Endothelial cell of umbilical vein (primary cell): ENCODE results near the gene ENOPH1. TPM values are rescaled to one million over a fixed set of nuclear protein-coding genes. Genes with fewer than 3 reads are reported as not detected.

Experiments used
- BruUV-seq: library from RNA; stranded (reverse); fragments of 400-500 nt; replicated peaks from 2 replicates; lab custom pipeline; 2021; lab: Mats Ljungman, UMichigan
- CTCF ChIA-PET: fragments of 300-600, 350-600 bp; sonication (Branson Sonifier 250); formaldehyde crosslinking; loops from one replicate; lab custom pipeline; 2021; ENCODE audit warnings: antibody characterized with exemption, inconsistent platforms; lab: Charles Lee
- POLR2A ChIA-PET: fragments of 300-600, 350-600 bp; sonication (Branson Sonifier 250); formaldehyde crosslinking; loops from one replicate; lab custom pipeline; 2021; ENCODE audit warnings: antibody characterized with exemption, inconsistent platforms; lab: Charles Lee
- DNase-seq: peaks from one replicate; pipeline ENCODE4 v3.0.0-alpha.2; 2011; ENCODE audit warnings: low read depth, low spot score
- FAIRE-seq: peaks from 2 replicates; lab custom pipeline; 2011; peaks lifted over from hg19 to GRCh38; lab: Jason Lieb, UNC
- H2AFZ ChIP-seq: 2 replicates; pipeline ENCODE4 v1.6.0; 2012; ENCODE audit warnings: low read depth, low read length, control low read depth, inconsistent platforms
- H3K27ac ChIP-seq: 2 replicates; pipeline ENCODE4 v1.5.1; 2011; ENCODE audit warnings: low read depth, mild to moderate bottlenecking, control low read depth, low read length, moderate library complexity; ENCODE audit not compliant: insufficient read depth
- H3K27me3 ChIP-seq, 2 experiments: 2 replicates each; pipeline versions ENCODE4 v1.6.0 to v1.6.1; 2011; ENCODE audit warnings: low read length in 2 of 2, mixed read lengths in 1 of 2; ENCODE audit not compliant: control insufficient read depth in 2 of 2, insufficient read depth in 2 of 2
- H3K36me3 ChIP-seq, 2 experiments: 2 replicates in 1 of 2; 3 replicates in 1 of 2; pipeline ENCODE4 v1.5.1; 2011; ENCODE audit warnings: low read length in 2 of 2, mild to moderate bottlenecking in 1 of 2, moderate library complexity in 1 of 2; ENCODE audit not compliant: control insufficient read depth in 2 of 2, insufficient read depth in 2 of 2; ENCODE audit errors: extremely low read depth in 1 of 2
- H3K4me1 ChIP-seq: 3 replicates; pipeline ENCODE4 v1.5.1; 2011; ENCODE audit warnings: mild to moderate bottlenecking, low read length; ENCODE audit not compliant: control insufficient read depth, insufficient read depth; ENCODE audit errors: extremely low read depth
- H3K4me2 ChIP-seq: 2 replicates; pipeline ENCODE4 v1.6.1; 2011; ENCODE audit warnings: low read length, control low read depth, mixed read lengths; ENCODE audit not compliant: insufficient read depth
- H3K4me3 ChIP-seq, 3 experiments: fragments of 200-600 bp in 1 of 3; sonication (generic), shearing (Covaris generic) in 1 of 3; replicated peaks in 1 of 3; 2 replicates each; pipeline ENCODE4 v1.5.1; 2011 to 2016; ENCODE audit warnings: control low read depth in 3 of 3, low read length in 3 of 3, mild to moderate bottlenecking in 2 of 3, inconsistent platforms in 1 of 3, low read depth in 1 of 3, moderate library complexity in 1 of 3; ENCODE audit not compliant: insufficient read depth in 1 of 3
- H3K79me2 ChIP-seq: 2 replicates; pipeline ENCODE4 v1.6.0; 2012; ENCODE audit warnings: low read length, inconsistent platforms; ENCODE audit not compliant: control insufficient read depth, insufficient read depth
- H3K9ac ChIP-seq: replicated peaks from 2 replicates; pipeline ENCODE3; 2011; ENCODE audit warnings: low read length, control low read depth; ENCODE audit not compliant: insufficient read depth; ENCODE audit errors: extremely low read depth
- H3K9me1 ChIP-seq: replicated peaks from 3 replicates; pipeline ENCODE4 v1.6.0; 2011; ENCODE audit warnings: mild to moderate bottlenecking, low read length; ENCODE audit not compliant: control insufficient read depth, insufficient read depth; ENCODE audit errors: extremely low read depth
- H3K9me3 ChIP-seq: replicated peaks from 2 replicates; pipeline ENCODE4 v1.5.1; 2012; ENCODE audit warnings: low read length, inconsistent platforms; ENCODE audit not compliant: control insufficient read depth, insufficient read depth
- H4K20me1 ChIP-seq: replicated peaks from 2 replicates; pipeline ENCODE3; 2011; ENCODE audit warnings: mild to moderate bottlenecking, low read length; ENCODE audit not compliant: control insufficient read depth, insufficient read depth; ENCODE audit errors: extremely low read depth
- EZH2 ChIP-seq: IDR thresholded peaks from 2 replicates; pipeline ENCODE4 v1.6.1; 2012; ENCODE audit warnings: borderline replicate concordance, low read depth, mild to moderate bottlenecking, moderate library complexity, low read length, inconsistent platforms; ENCODE audit not compliant: severe bottlenecking
- FOS ChIP-seq: IDR thresholded peaks from 2 replicates; pipeline ENCODE4 v1.6.1; 2011; ENCODE audit warnings: mild to moderate bottlenecking, low read length, moderate library complexity, borderline replicate concordance; ENCODE audit not compliant: insufficient read depth
- GATA2 ChIP-seq: IDR thresholded peaks from 2 replicates; pipeline ENCODE4 v1.7.0; 2011; ENCODE audit warnings: low read depth, mild to moderate bottlenecking, moderate library complexity, mixed read lengths, low read length; ENCODE audit not compliant: insufficient read length, insufficient read depth
- JUN ChIP-seq: IDR thresholded peaks from 2 replicates; pipeline ENCODE4 v1.6.1; 2011; ENCODE audit warnings: borderline replicate concordance, low read depth; ENCODE audit not compliant: insufficient read length, insufficient read depth
- MYC ChIP-seq: IDR thresholded peaks from one replicate; pipeline ENCODE4 v1.6.1; 2011; ENCODE audit warnings: mild to moderate bottlenecking, low read depth, low read length
- POLR2A ChIP-seq: IDR thresholded peaks from 2 replicates; pipeline ENCODE4 v1.6.1; 2012; ENCODE audit warnings: low read depth, mild to moderate bottlenecking, control low read depth, low read length
- POLR2AphosphoS5 ChIP-seq: IDR thresholded peaks from 2 replicates; pipeline ENCODE4 v1.6.1; 2012; ENCODE audit warnings: low read depth, mild to moderate bottlenecking, control low read depth, low read length, moderate library complexity; ENCODE audit not compliant: insufficient read depth
- dilution Hi-C: fragments of 300-500 bp; cut with MboI; formaldehyde crosslinking; loops from one replicate; pipeline ENCODE4 v1.15.0; 2019; ENCODE audit warnings: low sequenced_read_pairs; ENCODE audit not compliant: extremely low pct_ligation_motif_present
- intact Hi-C: fragments of 100-400 bp; cut with micrococcal nuclease; formaldehyde crosslinking; loops from one replicate; pipeline ENCODE4 v1.10.0; 2022
- polyA plus RNA-seq, 4 experiments: library from polyadenylated mRNA; depleted of rRNA in 3 of 4; stranded (reverse) in 3 of 4; unstranded in 1 of 4; fragments of >200 nt; gene quantifications; 2 replicates each; pipeline versions ENCODE4 v1.2.1 to v1.2.3, GENCODE V29; 2011 to 2012; ENCODE audit warnings: missing spikeins in 1 of 4
- total RNA-seq: library from RNA; stranded (reverse); gene quantifications from 2 replicates; pipeline ENCODE4 v1.2.3, GENCODE V29; 2021
- TF ChIP-seq, protein P1 (sequence below): IDR thresholded peaks from 2 replicates; pipeline ENCODE4 v1.6.1; 2011; ENCODE audit not compliant: insufficient read depth, insufficient read length
- TF ChIP-seq, protein P2 (sequence below), 2 donors: IDR thresholded peaks; 1 replicate in 1 of 2; 2 replicates in 1 of 2; pipeline ENCODE4 v1.5.1; 2011; ENCODE audit warnings: low read length in 2 of 2, mild to moderate bottlenecking in 2 of 2, moderate library complexity in 2 of 2, control low read depth in 1 of 2, inconsistent platforms in 1 of 2, low read depth in 1 of 2; ENCODE audit not compliant: insufficient read depth in 1 of 2; ENCODE audit errors: extremely low read depth in 1 of 2

Gene ENOPH1
- total and polyA plus RNA-seq, 2 donors (not counting 3 experiments of a cell fraction or from before 2014, with no cell fraction given): 11.1 to 35.0 TPM

DNA sequence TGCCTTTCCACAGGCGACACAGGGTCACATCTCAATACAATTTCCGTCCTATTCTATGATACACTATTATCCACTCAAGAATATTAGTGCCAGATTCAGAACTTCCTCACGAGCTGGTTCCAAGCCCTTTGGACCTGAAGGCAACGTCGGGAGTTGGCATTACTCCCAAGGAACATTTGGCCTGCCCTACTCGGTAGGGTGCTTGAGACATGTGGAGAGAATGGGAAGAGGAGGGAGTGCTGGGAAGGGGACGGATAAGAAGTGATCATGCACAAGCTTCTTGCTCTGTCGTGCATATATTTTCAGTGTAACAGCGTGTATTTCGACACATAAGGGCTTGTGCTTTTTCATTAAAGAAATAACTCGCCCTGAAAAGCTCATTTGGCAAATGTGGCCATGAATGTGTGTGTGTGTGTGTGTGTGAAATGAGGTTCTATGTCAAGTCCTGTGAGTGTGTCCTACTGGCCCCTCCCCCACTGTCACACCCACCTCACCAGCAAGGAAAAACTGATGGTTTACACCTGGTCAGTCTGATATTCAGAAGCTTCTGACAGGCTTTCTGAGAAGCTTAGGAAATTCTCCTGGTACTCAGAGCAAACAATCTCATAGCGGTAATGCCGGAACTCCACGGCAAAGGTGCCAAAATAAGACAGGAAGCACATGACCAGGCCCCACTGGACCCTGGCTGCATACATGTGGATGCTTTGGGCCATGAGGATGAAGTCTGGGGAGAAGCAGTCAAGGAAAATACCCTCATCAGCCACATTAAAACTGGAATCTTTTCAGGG is 54.8 kb downstream of the ENOPH1 start:
- Histone ChIP-seq H3K4me1 (no peaks in the 10 kb centered on the region), H3K79me2 (no peaks in the 10 kb centered on the region), H4K20me1 (no peaks in the 10 kb centered on the region), H3K9me3 (no peaks in the 10 kb centered on the region), H3K4me3 (no peak overlapping the region), H3K36me3 (no peaks in the 10 kb centered on the region), H3K9me1 (no peaks in the 10 kb centered on the region), H2AFZ (no peak overlapping the region), H3K27me3 (no peaks in the 10 kb centered on the region), H3K9ac (no peak overlapping the region), H3K4me2 (no peak overlapping the region), H3K27ac (no peak overlapping the region)
- POLR2A ChIA-PET: no interaction called here
- FAIRE-seq (no peak), DNase-seq (no peak)
- intact Hi-C loops (no loop called here), dilution Hi-C loops (no loop called here)
- TF ChIP-seq GATA2 (no peak), POLR2AphosphoS5 (no peak), JUN (no peak), POLR2A (no peak), EZH2 (no peak), FOS (no peak), MYC (no peak)
- TF ChIP-seq, protein P1, sequence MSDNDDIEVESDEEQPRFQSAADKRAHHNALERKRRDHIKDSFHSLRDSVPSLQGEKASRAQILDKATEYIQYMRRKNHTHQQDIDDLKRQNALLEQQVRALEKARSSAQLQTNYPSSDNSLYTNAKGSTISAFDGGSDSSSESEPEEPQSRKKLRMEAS: no peak
- TF ChIP-seq, protein P2, sequence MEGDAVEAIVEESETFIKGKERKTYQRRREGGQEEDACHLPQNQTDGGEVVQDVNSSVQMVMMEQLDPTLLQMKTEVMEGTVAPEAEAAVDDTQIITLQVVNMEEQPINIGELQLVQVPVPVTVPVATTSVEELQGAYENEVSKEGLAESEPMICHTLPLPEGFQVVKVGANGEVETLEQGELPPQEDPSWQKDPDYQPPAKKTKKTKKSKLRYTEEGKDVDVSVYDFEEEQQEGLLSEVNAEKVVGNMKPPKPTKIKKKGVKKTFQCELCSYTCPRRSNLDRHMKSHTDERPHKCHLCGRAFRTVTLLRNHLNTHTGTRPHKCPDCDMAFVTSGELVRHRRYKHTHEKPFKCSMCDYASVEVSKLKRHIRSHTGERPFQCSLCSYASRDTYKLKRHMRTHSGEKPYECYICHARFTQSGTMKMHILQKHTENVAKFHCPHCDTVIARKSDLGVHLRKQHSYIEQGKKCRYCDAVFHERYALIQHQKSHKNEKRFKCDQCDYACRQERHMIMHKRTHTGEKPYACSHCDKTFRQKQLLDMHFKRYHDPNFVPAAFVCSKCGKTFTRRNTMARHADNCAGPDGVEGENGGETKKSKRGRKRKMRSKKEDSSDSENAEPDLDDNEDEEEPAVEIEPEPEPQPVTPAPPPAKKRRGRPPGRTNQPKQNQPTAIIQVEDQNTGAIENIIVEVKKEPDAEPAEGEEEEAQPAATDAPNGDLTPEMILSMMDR (IDR thresholded peaks at IDR 0.05; ENCODE audit: extremely low read depth in 1 of 2, insufficient read depth in 1 of 2, low read depth in 1 of 2, low read length in 2 of 2): no peak
- CTCF ChIA-PET: interaction anchor here (1.0 to 5.5 kb wide), 5 partner anchors 21 to 254 kb away, joined by 3 to 29 read pairs (median 3); no protein-coding TSS in a partner anchor
- no TSS peak for BruUV-seq
